Epithelial cell of proximal tubule (primary cell): ENCODE measurements around the gene AKT3. TPM values are rescaled to one million over a fixed set of nuclear protein-coding genes. Genes with fewer than 3 reads are reported as not detected.

Experiments used
- DNase-seq: peaks from one replicate; pipeline ENCODE4 v3.0.0-alpha.2; 2011; ENCODE audit warnings: low read depth
- H3K4me3 ChIP-seq: 2 replicates; pipeline ENCODE4 v1.5.1; 2011; ENCODE audit warnings: low read depth, mild to moderate bottlenecking, low read length
- total RNA-seq: library from RNA; depleted of rRNA; stranded (reverse); fragments of >200 nt; gene quantifications from 2 replicates; pipeline ENCODE4 v1.2.3, GENCODE V29; 2015
- TF ChIP-seq, protein P1 (sequence below): conservative IDR thresholded peaks from 2 replicates; pipeline ENCODE4 v1.5.1; 2012; ENCODE audit warnings: low read depth, mild to moderate bottlenecking, low read length

The AKT3 gene
- total RNA-seq, 1 donor from 2014 or later, result 12.2 TPM

DNA sequence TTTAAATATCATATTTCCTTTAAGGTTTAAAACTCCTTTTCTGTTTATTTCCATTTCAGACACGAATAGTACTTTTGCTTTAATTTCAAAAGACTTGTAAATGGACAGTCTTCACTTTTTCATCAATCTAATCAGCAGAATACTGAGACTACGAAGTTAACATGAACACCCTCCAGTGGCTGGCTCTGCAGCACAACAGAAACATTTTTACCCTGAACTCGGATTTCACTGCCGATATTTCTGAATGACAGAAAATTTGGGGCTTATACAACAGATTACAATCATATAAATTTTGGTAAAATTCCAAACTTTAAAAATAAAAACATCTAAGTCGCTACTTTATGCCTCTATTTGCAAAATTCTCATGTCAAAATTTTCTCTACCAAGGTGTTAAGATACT lies 86.2 kb downstream of the AKT3 start:
- TF ChIP-seq, protein P1, sequence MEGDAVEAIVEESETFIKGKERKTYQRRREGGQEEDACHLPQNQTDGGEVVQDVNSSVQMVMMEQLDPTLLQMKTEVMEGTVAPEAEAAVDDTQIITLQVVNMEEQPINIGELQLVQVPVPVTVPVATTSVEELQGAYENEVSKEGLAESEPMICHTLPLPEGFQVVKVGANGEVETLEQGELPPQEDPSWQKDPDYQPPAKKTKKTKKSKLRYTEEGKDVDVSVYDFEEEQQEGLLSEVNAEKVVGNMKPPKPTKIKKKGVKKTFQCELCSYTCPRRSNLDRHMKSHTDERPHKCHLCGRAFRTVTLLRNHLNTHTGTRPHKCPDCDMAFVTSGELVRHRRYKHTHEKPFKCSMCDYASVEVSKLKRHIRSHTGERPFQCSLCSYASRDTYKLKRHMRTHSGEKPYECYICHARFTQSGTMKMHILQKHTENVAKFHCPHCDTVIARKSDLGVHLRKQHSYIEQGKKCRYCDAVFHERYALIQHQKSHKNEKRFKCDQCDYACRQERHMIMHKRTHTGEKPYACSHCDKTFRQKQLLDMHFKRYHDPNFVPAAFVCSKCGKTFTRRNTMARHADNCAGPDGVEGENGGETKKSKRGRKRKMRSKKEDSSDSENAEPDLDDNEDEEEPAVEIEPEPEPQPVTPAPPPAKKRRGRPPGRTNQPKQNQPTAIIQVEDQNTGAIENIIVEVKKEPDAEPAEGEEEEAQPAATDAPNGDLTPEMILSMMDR, result no peak
- H3K4me3 ChIP-seq, result no peak overlapping the region
- DNase-seq, result no peak

DNA sequence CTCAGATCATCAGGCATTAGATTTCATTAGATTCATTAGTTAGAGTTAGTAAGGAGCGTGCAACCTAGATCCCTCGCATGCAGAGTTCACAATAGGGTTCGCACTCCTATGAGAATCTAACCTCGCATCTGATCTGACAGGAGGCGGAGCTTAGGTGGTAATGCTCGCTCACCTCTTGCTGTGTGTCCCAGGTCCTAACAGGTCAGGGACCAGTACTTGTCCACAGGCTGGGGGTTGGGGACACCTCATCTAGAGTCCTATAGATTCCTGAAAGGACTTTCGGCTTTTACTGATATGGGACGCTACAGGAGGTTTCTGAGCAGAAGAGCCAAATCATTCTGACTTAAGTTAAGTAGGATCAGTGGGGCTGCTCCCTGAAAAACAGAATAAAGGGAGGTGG lies 91.4 kb downstream of the AKT3 start:
- no peak for DNase-seq
- TF ChIP-seq, protein P1, result no peak
- no peak overlapping the region for H3K4me3 ChIP-seq

- TF ChIP-seq, protein P1, result no peak
- no peak overlapping the region for H3K4me3 ChIP-seq
- DNase-seq, result no peak
These were observed 93.5 kb downstream of the AKT3 start for GRCh38 chr1:243756529-243756928.

GRCh38 chr1:243754348-243754747 lies 95.7 kb downstream of the AKT3 start:
- no peak overlapping the region for H3K4me3 ChIP-seq
- no peak for DNase-seq
- TF ChIP-seq, protein P1, result no peak

DNA sequence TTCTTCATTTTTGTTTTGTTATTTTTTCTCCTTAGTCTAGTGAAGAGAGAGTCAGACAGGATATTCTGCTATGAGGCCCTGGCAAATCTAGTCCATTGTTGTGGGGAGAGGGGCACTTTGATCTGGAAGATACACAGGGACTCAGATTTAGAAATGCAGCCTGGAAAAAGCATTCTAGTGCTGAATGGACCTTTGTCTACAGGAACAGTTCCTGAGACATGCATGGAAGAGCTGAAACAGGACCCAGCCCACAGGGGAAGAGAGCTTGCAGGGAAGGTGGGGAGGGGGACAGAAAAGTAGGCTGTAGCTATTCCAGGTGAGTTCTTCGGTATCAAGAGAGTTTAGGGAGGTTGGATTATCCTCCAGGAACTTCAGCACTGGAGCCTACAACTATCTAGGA lies 98.5 kb downstream of the AKT3 start:
- no peak overlapping the region for H3K4me3 ChIP-seq
- TF ChIP-seq, protein P1, result no peak
- no peak for DNase-seq

GRCh38 chr1:243748706-243749283 lies 101.2 kb downstream of the AKT3 start:
- DNase-seq, result peak; percentile 37
- TF ChIP-seq, protein P1, result peak; percentile 84
- no peak overlapping the region for H3K4me3 ChIP-seq

GRCh38 chr1:243748227-243748626 lies 101.8 kb downstream of the AKT3 start:
- TF ChIP-seq, protein P1, result no peak
- no peak overlapping the region for H3K4me3 ChIP-seq
- no peak for DNase-seq
